Limb (tissue), 2 donors: ENCODE measurements around the gene SMS.

Experiments
- DNase-seq, 2 donors: peaks; one replicate each; pipeline ENCODE4 v3.0.0-alpha.2; 2016; ENCODE audit errors: extremely low spot score in 2 of 2

SMS gene

GRCh38 chrX:21940356-21940829 lies at the start of gene SMS:
TSS of gene SMS (plus strand) at chrX:21940709. CDS start at chrX:21940825, 116 bp downstream.
- peak; percentile 57 to 80 for DNase-seq

GRCh38 chrX:21905313-21905712 lies 35.2 kb upstream of the SMS start:
- DNase-seq, result no peak

GRCh38 chrX:21905953-21906352 lies 34.6 kb upstream of the SMS start:
- no peak for DNase-seq

- no peak for DNase-seq
These were observed 33.2 kb upstream of the SMS start for GRCh38 chrX:21907260-21907659.

GRCh38 chrX:21911481-21911880 lies 29.0 kb upstream of the SMS start:
- no peak for DNase-seq

GRCh38 chrX:21912220-21912619 lies 28.3 kb upstream of the SMS start:
- DNase-seq, result no peak

GRCh38 chrX:21912989-21913388 lies 27.5 kb upstream of the SMS start:
- no peak for DNase-seq

GRCh38 chrX:21926116-21926515 lies 14.4 kb upstream of the SMS start:
- DNase-seq, result no peak

- DNase-seq, result no peak
These were observed 13.8 kb upstream of the SMS start for GRCh38 chrX:21926527-21927278.

- DNase-seq, result no peak
These were observed 11.3 kb upstream of the SMS start for GRCh38 chrX:21929209-21929608.

- DNase-seq, result no peak
These were observed 9.5 kb upstream of the SMS start for GRCh38 chrX:21930986-21931385.

- no peak for DNase-seq
These were observed 8.1 kb upstream of the SMS start for GRCh38 chrX:21932292-21933002.

GRCh38 chrX:21933077-21933476 lies 7.4 kb upstream of the SMS start:
- DNase-seq, result no peak

GRCh38 chrX:21934414-21934813 lies 6.1 kb upstream of the SMS start:
- no peak for DNase-seq

- no peak for DNase-seq
These were observed 603 bp upstream of the SMS start for GRCh38 chrX:21939906-21940305.

- DNase-seq, result no peak
These were observed 3.1 kb downstream of the SMS start for GRCh38 chrX:21943460-21944135.

GRCh38 chrX:21944136-21944615 lies 3.7 kb downstream of the SMS start:
- DNase-seq, result no peak

- no peak for DNase-seq
These were observed 6.6 kb downstream of the SMS start for GRCh38 chrX:21946925-21947641.

GRCh38 chrX:21947671-21948070 lies 7.2 kb downstream of the SMS start:
- DNase-seq, result no peak

- DNase-seq, result no peak
These were observed 8.5 kb downstream of the SMS start for GRCh38 chrX:21948897-21949578.

GRCh38 chrX:21949689-21950088 lies 9.2 kb downstream of the SMS start:
- no peak for DNase-seq
